GM23248 (cell line): ENCODE data around the gene KIF6. TPM values are rescaled to one million over a fixed set of nuclear protein-coding genes. Genes with fewer than 3 reads are reported as not detected.

Experiments
- DNase-seq: peaks from one replicate; pipeline ENCODE4 v3.0.0-alpha.2; 2015
- H2AFZ ChIP-seq: fragments of 200-600 bp; sonication (generic); 2 replicates; pipeline ENCODE4 v1.6.1; 2016; ENCODE audit warnings: antibody characterized with exemption
- H3F3A ChIP-seq: fragments of 200-600 bp; sonication (generic); 2 replicates; pipeline ENCODE4 v1.6.1; 2016; ENCODE audit warnings: mild to moderate bottlenecking, antibody characterized with exemption, mixed run types; ENCODE audit not compliant: insufficient read depth
- H3K27ac ChIP-seq: fragments of 200-600 bp; sonication (generic); 2 replicates; pipeline ENCODE4 v1.5.1; 2016; ENCODE audit warnings: mild to moderate bottlenecking
- H3K27me3 ChIP-seq: fragments of 200-600 bp; sonication (generic); replicated peaks from 2 replicates; pipeline ENCODE4 v1.6.1; 2016; ENCODE audit warnings: mild to moderate bottlenecking; ENCODE audit not compliant: insufficient read depth
- H3K36me3 ChIP-seq: fragments of 200-600 bp; sonication (generic); 2 replicates; pipeline ENCODE4 v1.6.1; 2016; ENCODE audit warnings: low read depth, mild to moderate bottlenecking
- H3K4me1 ChIP-seq: fragments of 200-600 bp; sonication (generic); 2 replicates; pipeline ENCODE4 v1.6.1; 2016; ENCODE audit warnings: mild to moderate bottlenecking; ENCODE audit not compliant: insufficient read depth
- H3K4me2 ChIP-seq: fragments of 200-600 bp; sonication (generic); one replicate; pipeline ENCODE4 v1.6.1; 2016; ENCODE audit warnings: mild to moderate bottlenecking; ENCODE audit not compliant: unreplicated experiment
- H3K4me3 ChIP-seq: fragments of 200-600 bp; sonication (generic); 2 replicates; pipeline ENCODE4 v1.5.1; 2016; ENCODE audit warnings: mild to moderate bottlenecking
- H3K79me2 ChIP-seq: fragments of 200-600 bp; sonication (generic); 2 replicates; pipeline ENCODE4 v1.6.1; 2016; ENCODE audit warnings: mild to moderate bottlenecking; ENCODE audit not compliant: insufficient read depth
- H3K9ac ChIP-seq: fragments of 200-600 bp; sonication (generic); 2 replicates; pipeline ENCODE4 v1.6.1; 2016; ENCODE audit warnings: mild to moderate bottlenecking
- H3K9me2 ChIP-seq: fragments of 200-600 bp; sonication (generic); 2 replicates; pipeline ENCODE4 v1.6.1; 2016; ENCODE audit warnings: mixed run types, mild to moderate bottlenecking, moderate library complexity; ENCODE audit not compliant: insufficient read depth
- H3K9me3 ChIP-seq: fragments of 200-600 bp; sonication (generic); one replicate; pipeline ENCODE4 v1.6.1; 2017; ENCODE audit warnings: low read depth
- H4K20me1 ChIP-seq: fragments of 200-600 bp; sonication (generic); 2 replicates; pipeline ENCODE4 v1.6.0; 2016; ENCODE audit not compliant: insufficient read depth
- EZH2 ChIP-seq: fragments of 200-600 bp; sonication (generic); IDR thresholded peaks from 2 replicates; pipeline ENCODE4 v1.6.1; 2018; ENCODE audit warnings: antibody characterized with exemption, mild to moderate bottlenecking; ENCODE audit not compliant: insufficient read depth, poor library complexity, severe bottlenecking
- EZH2phosphoT487 ChIP-seq: fragments of 200-600 bp; sonication (generic); IDR thresholded peaks from 2 replicates; pipeline ENCODE4 v1.6.1; 2018; ENCODE audit warnings: antibody characterized with exemption, moderate library complexity, mild to moderate bottlenecking, low read depth; ENCODE audit not compliant: insufficient read depth
- WGBS, 2 experiments: methylation state at CpG; one replicate each; pipeline ENCODE4 v1.1.6; 2015 to 2017; ENCODE audit warnings: low lambda C conversion rate in 2 of 2, low coverage in 1 of 2; ENCODE audit errors: missing lambda C conversion rate in 2 of 2; 5-methylcytosine and 5-hydroxymethylcytosine counted together
- in situ Hi-C: fragments of 300-500 bp; cut with MboI; formaldehyde crosslinking; loops from 2 replicates; pipeline ENCODE4 v1.15.0; 2020
- polyA plus RNA-seq: library from polyadenylated mRNA; unstranded; fragments of >200 nt; fragmentation: Nextera tagmentation; extraction: Ambion mirVana; gene quantifications from 2 replicates; pipeline ENCODE4 v1.2.1, GENCODE V29; 2016
- total RNA-seq: library from RNA; depleted of rRNA; stranded (reverse); fragments of >200 nt; shearing (Covaris generic); gene quantifications from 2 replicates; pipeline ENCODE4 v1.2.3, GENCODE V29; 2014

The KIF6 gene
- total and polyA plus RNA-seq, 2 experiments from 2014 or later = 0.22 to 0.91 TPM

DNA sequence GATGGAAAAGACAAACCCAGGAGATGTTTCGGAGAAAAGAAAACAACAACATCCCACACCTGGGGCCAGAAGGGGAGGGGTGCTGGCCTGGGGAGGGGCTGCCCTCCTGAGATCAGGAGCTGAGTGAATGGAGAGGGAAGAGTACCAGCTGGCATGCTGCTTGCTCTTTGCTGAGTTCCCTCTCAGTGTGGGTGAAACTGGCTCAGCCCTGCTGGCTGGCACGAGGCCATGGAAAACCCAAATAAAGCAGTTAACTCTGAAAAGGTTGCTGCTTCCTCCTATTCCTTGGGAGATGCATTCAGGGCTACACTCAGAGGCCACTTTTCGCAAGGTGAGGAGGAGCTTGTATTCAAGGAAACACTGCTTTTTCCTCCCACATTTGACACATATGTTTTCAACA lies 394.7 kb downstream of the KIF6 start:
- no peak overlapping the region for H3K4me3 ChIP-seq
- no peak overlapping the region for H3K27ac ChIP-seq
- no peaks in the 10 kb centered on the region for H3K9me2 ChIP-seq
- DNase-seq = no peak
- TF ChIP-seq EZH2phosphoT487 = no peak
- no peak for TF ChIP-seq EZH2
- no peak overlapping the region for H2AFZ ChIP-seq
- H4K20me1 ChIP-seq = no peaks in the 10 kb centered on the region
- WGBS, 2 experiments = 54 to 59% methylated on average over 3 of the region's 3 CpGs
- no peaks in the 10 kb centered on the region for H3F3A ChIP-seq
- peaks cover 7% of the 10 kb centered on the region; the same call in 1 of the 2 replicates for H3K27me3 ChIP-seq
- H3K9ac ChIP-seq = no peak overlapping the region
- H3K79me2 ChIP-seq = no peaks in the 10 kb centered on the region
- H3K9me3 ChIP-seq = no peaks in the 10 kb centered on the region
- no peaks in the 10 kb centered on the region for H3K4me1 ChIP-seq
- in situ Hi-C loops = no loop called here
- H3K4me2 ChIP-seq = no peak overlapping the region
- H3K36me3 ChIP-seq = no peaks in the 10 kb centered on the region

DNA sequence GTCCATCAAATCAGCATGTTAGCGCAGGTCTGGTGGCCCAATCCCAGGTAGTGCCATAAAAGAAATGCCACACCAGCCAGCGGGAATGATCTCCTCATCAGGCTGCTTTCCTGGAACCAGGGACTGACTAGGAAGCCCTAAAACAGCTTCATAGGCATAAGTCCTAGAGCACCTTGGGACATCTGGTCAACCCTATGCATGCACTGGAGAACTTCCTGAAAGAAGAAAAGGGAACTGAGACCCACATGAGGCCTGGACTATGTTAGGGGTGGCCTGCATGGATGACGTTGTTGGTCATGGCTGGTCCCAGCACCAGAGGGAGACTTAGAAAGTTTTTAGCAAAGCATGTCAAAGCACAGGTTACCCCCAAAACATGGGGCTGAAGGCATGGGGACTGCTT lies 395.2 kb downstream of the KIF6 start:
- Histone ChIP-seq H3K9me2 (no peaks in the 10 kb centered on the region), H3K79me2 (no peaks in the 10 kb centered on the region)

DNA sequence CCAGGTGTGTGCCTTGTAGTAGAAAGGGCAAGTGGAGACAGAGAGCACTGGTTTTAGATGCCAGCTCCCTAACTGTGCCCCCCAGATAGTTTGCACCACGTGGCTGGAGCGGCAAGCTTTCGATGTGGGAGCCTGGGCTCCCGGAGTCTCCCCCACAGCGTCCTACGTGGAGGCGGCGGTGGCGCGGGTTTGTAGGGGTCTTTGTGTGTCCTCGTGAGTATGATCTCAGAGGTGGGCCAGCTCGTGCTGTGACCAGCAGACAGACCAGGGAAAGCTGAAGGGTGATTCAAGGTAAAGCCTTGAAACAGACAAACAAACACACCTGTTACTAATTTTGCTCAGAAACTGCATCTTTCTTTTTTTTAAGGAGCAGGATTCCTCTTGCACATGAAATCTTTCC lies 397.1 kb downstream of the KIF6 start:
- TF ChIP-seq EZH2phosphoT487 = no peak
- H3K27ac ChIP-seq = no peak overlapping the region
- no peak overlapping the region for H3K4me3 ChIP-seq
- DNase-seq = no peak
- H3K9me3 ChIP-seq = no peaks in the 10 kb centered on the region
- in situ Hi-C loops = no loop called here
- H3K36me3 ChIP-seq = no peaks in the 10 kb centered on the region
- H2AFZ ChIP-seq = no peak overlapping the region
- WGBS, 2 experiments = 62 to 63% methylated on average over 12 of the region's 12 CpGs
- no peak overlapping the region for H3K4me2 ChIP-seq
- peaks cover 7% of the 10 kb centered on the region; the same call in 1 of the 2 replicates for H3K27me3 ChIP-seq
- H4K20me1 ChIP-seq = no peaks in the 10 kb centered on the region
- H3F3A ChIP-seq = no peaks in the 10 kb centered on the region
- no peaks in the 10 kb centered on the region for H3K9me2 ChIP-seq
- H3K4me1 ChIP-seq = no peaks in the 10 kb centered on the region
- no peaks in the 10 kb centered on the region for H3K79me2 ChIP-seq
- no peak overlapping the region for H3K9ac ChIP-seq

More for the DNA sequence above, 395.2 kb downstream of the KIF6 start:
- Histone ChIP-seq H3K4me2 (no peak overlapping the region), H3K4me3 (no peak overlapping the region), H3K9ac (no peak overlapping the region), H3K27me3 (peaks cover 7% of the 10 kb centered on the region; the same call in 1 of the 2 replicates), H3K9me3 (no peaks in the 10 kb centered on the region), H3K27ac (no peak overlapping the region), H3K36me3 (no peaks in the 10 kb centered on the region), H4K20me1 (no peaks in the 10 kb centered on the region), H2AFZ (no peak overlapping the region), H3F3A (no peaks in the 10 kb centered on the region), H3K4me1 (no peaks in the 10 kb centered on the region)
- TF ChIP-seq EZH2phosphoT487 (no peak), EZH2 (no peak)
- in situ Hi-C loops = no loop called here
- no peak for DNase-seq
- WGBS, 2 experiments = 34 to 36% methylated on average over 3 of the region's 3 CpGs

DNA sequence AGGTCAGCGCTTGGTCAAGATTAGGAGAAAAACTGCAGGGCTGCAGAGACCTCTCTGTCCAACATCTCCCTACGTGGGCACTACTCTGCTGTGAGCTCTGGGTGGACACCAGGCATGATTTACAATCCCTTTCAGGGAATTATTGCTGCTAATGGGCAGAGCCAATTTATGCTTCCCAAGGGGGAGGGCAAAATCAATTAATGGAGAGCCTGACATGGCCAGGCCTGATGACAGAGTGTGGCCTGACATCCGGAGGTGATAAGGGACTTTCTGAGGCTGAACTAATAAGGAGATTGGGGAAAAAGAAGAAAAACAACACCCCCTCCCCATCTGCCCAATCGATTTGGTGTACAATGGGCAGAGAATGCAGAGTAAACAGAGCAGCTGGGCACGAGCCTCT lies 397.7 kb downstream of the KIF6 start:
- peaks cover 3% of the 10 kb centered on the region; the same call in 1 of the 2 replicates for H3K27me3 ChIP-seq
- H3F3A ChIP-seq = no peaks in the 10 kb centered on the region
- H3K9me3 ChIP-seq = no peaks in the 10 kb centered on the region
- no peak for DNase-seq
- no peak overlapping the region for H2AFZ ChIP-seq
- 27 to 30% methylated on average over 5 of the region's 5 CpGs for WGBS, 2 experiments
- H3K4me2 ChIP-seq = no peak overlapping the region
- no peaks in the 10 kb centered on the region for H3K79me2 ChIP-seq
- no peaks in the 10 kb centered on the region for H4K20me1 ChIP-seq
- no peak overlapping the region for H3K4me3 ChIP-seq
- TF ChIP-seq EZH2 (no peak), EZH2phosphoT487 (no peak)
- no peaks in the 10 kb centered on the region for H3K36me3 ChIP-seq
- in situ Hi-C loops = no loop called here
- no peak overlapping the region for H3K27ac ChIP-seq
- H3K9ac ChIP-seq = no peak overlapping the region
- no peaks in the 10 kb centered on the region for H3K9me2 ChIP-seq
- no peaks in the 10 kb centered on the region for H3K4me1 ChIP-seq

DNA sequence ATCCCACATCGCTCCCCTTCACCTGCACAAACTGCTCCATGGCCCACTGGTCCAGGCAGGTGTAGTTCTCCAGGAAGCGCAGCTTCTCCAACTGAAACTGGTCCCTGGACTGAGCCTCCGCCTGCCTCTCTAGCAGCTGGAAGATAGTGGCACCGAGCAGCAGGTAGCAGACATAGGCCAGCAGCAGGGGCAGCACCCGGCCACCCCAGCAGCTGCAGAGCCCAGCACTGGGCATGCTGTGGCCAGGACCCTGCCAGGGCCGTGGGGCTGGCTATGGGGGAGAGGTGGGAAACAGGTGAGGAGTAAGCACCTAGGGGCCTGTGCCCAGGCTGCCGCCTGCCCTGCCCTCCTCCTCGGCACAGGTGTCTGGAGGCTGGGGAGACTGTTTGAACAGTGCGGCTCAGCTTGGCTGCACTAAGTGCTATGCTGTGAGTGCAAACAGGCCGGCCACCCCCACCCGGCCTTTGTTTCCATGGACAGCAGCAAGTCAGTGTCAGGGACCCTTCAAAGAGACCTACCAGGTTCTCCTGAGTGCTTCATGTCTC lies 402.8 kb downstream of the KIF6 start, which contains the start of gene KCNK16:
KCNK16 (minus strand) TSS at position 397 of the 545 bp plus-strand sequence; CDS start at position 235, 162 bp downstream.
- H3K4me1 ChIP-seq = no peaks in the 10 kb centered on the region

More for the DNA sequence above, 402.8 kb downstream of the KIF6 start, which contains the start of gene KCNK16:
- peaks cover 13% of the 10 kb centered on the region; the same call in 1 of the 2 replicates for H3K27me3 ChIP-seq
- H3K36me3 ChIP-seq = no peaks in the 10 kb centered on the region
- H3K27ac ChIP-seq = no peak within 1 kb of the TSS
- no peaks in the 10 kb centered on the region for H3K9me3 ChIP-seq
- H3K9me2 ChIP-seq = no peaks in the 10 kb centered on the region
- no peak within 1 kb of the TSS for H3K9ac ChIP-seq
- no peak within 1 kb of the TSS for H3K4me3 ChIP-seq
- H3F3A ChIP-seq = no peaks in the 10 kb centered on the region
- TF ChIP-seq EZH2 = no peak
- TF ChIP-seq EZH2phosphoT487 = no peak
- H4K20me1 ChIP-seq = no peaks in the 10 kb centered on the region
- no peak for DNase-seq
- no peaks in the 10 kb centered on the region for H3K79me2 ChIP-seq
- no peak within 1 kb of the TSS for H2AFZ ChIP-seq
- 41 to 44% methylated on average over 10 to 11 of the region's 11 CpGs for WGBS, 2 experiments
- in situ Hi-C loops = no loop called here
- no peak within 1 kb of the TSS for H3K4me2 ChIP-seq
